CD4-positive, alpha-beta T cell (primary cell): Measurements from ENCODE around the gene ITPR3. TPM values are rescaled to one million over a fixed set of nuclear protein-coding genes. Genes with fewer than 3 reads are reported as not detected.

Experiments
- ATAC-seq: fragments of 200-7000 bp; cut with Tn5 transposase; one replicate; pipeline ENCODE4 v1.10.0; 2022; ENCODE audit warnings: mild to moderate bottlenecking; ENCODE audit not compliant: poor library complexity
- CTCF ChIA-PET: fragments of 350-600 bp; sonication (Branson Sonifier 250); formaldehyde crosslinking; loops from one replicate; lab custom pipeline; 2021; ENCODE audit warnings: antibody characterized with exemption, inconsistent platforms; lab: Charles Lee
- POLR2A ChIA-PET: fragments of 350-600 bp; sonication (Branson Sonifier 250); formaldehyde crosslinking; loops from one replicate; lab custom pipeline; 2021; ENCODE audit warnings: antibody characterized with exemption, inconsistent platforms; lab: Charles Lee
- DNase-seq, 14 experiments: peaks; one replicate each; pipeline ENCODE4 v3.0.0-alpha.2; 2013 to 2020; ENCODE audit warnings: mixed read lengths in 2 of 14
- H3K27ac ChIP-seq, 2 donors: one replicate each; pipeline versions ENCODE4 v1.5.1 to v1.7.0; 2013; ENCODE audit warnings: low read length in 2 of 2, low read depth in 1 of 2, mild to moderate bottlenecking in 1 of 2
- H3K27me3 ChIP-seq, 2 experiments: 1 replicate in 1 of 2; 2 replicates in 1 of 2; pipeline versions ENCODE4 v1.6.1 to v1.7.0; 2013; ENCODE audit warnings: low read length in 2 of 2, control low read depth in 1 of 2, mild to moderate bottlenecking in 1 of 2, moderate library complexity in 1 of 2; ENCODE audit not compliant: insufficient read depth in 2 of 2, control insufficient read depth in 1 of 2
- H3K36me3 ChIP-seq: one replicate; pipeline ENCODE4 v1.6.1; 2013; ENCODE audit warnings: low read length, control low read depth; ENCODE audit not compliant: insufficient read depth
- H3K4me1 ChIP-seq: one replicate; pipeline ENCODE4 v1.6.1; 2013; ENCODE audit warnings: low read length, control low read depth; ENCODE audit not compliant: insufficient read depth
- H3K4me3 ChIP-seq: one replicate; pipeline ENCODE4 v1.5.1; 2013; ENCODE audit warnings: mild to moderate bottlenecking, low read length, moderate library complexity
- H3K9me3 ChIP-seq, 2 experiments: 1 replicate in 1 of 2; 2 replicates in 1 of 2; pipeline versions ENCODE4 v1.6.1 to v1.7.0; 2013; ENCODE audit warnings: low read length in 2 of 2, mild to moderate bottlenecking in 2 of 2, control low read depth in 1 of 2, moderate library complexity in 1 of 2; ENCODE audit not compliant: control insufficient read depth in 1 of 2, insufficient read depth in 1 of 2
- H3K27ac Mint-ChIP-seq: one replicate; pipeline ENCODE4 v1.8.0; 2020; ENCODE audit warnings: mixed read lengths
- H3K27me3 Mint-ChIP-seq: one replicate; pipeline ENCODE4 v1.8.0; 2021; ENCODE audit warnings: mixed read lengths
- H3K36me3 Mint-ChIP-seq: one replicate; pipeline ENCODE4 v1.8.0; 2021; ENCODE audit warnings: low read depth, mixed read lengths
- H3K4me1 Mint-ChIP-seq: one replicate; pipeline ENCODE4 v1.8.0; 2021; ENCODE audit warnings: low read depth, mixed read lengths
- H3K4me3 Mint-ChIP-seq: one replicate; pipeline ENCODE4 v1.8.0; 2020; ENCODE audit warnings: mild to moderate bottlenecking, mixed read lengths
- H3K9me3 Mint-ChIP-seq: one replicate; pipeline ENCODE4 v1.8.0; 2020; ENCODE audit warnings: mixed read lengths
- CTCF ChIP-seq: fragments of 200-600 bp; IDR thresholded peaks from one replicate; pipeline ENCODE4 v1.8.0; 2022; ENCODE audit warnings: antibody characterized with exemption, mild to moderate bottlenecking
- intact Hi-C, 2 experiments: fragments of 100-400 bp; cut with DNase I in 1 of 2; cut with micrococcal nuclease in 1 of 2; formaldehyde crosslinking; loops; one replicate each; pipeline versions ENCODE4 v1.15.1 to v1.9.0; 2023 to 2025; cut with DNase I, micrococcal nuclease
- total RNA-seq, 174 experiments: library from RNA in 2 of 174; stranded (reverse) in 2 of 174; gene quantifications; one replicate each; pipeline ENCODE4 v1.2.3 and lab custom pipeline; 2021 to 2026

The ITPR3 gene
- total RNA-seq, 2 experiments from 2014 or later, result 44.5 to 45.5 TPM

GRCh38 chr6:33700391-33701050 is 79.4 kb downstream of the ITPR3 start:
- Histone ChIP-seq H3K27ac (no peak overlapping the region), H3K9me3 (no peaks in the 10 kb centered on the region), H3K36me3 (peaks cover 18% of the 10 kb centered on the region), H3K4me1 (peaks cover 42% of the 10 kb centered on the region), H3K4me3 (no peak overlapping the region), H3K27me3 (no peaks in the 10 kb centered on the region)
- peak; percentile 60 to 88 (median 72) for DNase-seq
- peak overlapping the region; percentile 84 for H3K27ac Mint-ChIP-seq
- ChIA-PET CTCF (interaction anchor here (0.7 to 4.3 kb wide), 22 partner anchors 9 to 716 kb away, joined by 3 to 38 read pairs (median 4); partner anchors contain the start of genes BAK1, ITPR3 and UQCC2), POLR2A (interaction anchor here (1.0 to 2.3 kb wide), 3 partner anchors 11 to 111 kb away, joined by 3 to 15 read pairs (median 4); partner anchors contain the start of gene UQCC2)
- H3K27me3 Mint-ChIP-seq, result no peaks in the 10 kb centered on the region
- H3K36me3 Mint-ChIP-seq, result peaks cover 23% of the 10 kb centered on the region
- TF ChIP-seq CTCF, result peak; percentile 73
- H3K4me3 Mint-ChIP-seq, result no peak overlapping the region
- intact Hi-C loops, result loop anchor here (1.0 to 5.0 kb wide), 3 partner anchors 33 to 115 kb away; no protein-coding TSS in a partner anchor
- no peaks in the 10 kb centered on the region for H3K9me3 Mint-ChIP-seq
- H3K4me1 Mint-ChIP-seq, result peaks cover 50% of the 10 kb centered on the region
- peak; percentile 58 for ATAC-seq

GRCh38 chr6:33702345-33702977 is 81.3 kb downstream of the ITPR3 start:
- H3K4me1 Mint-ChIP-seq, result peaks cover 35% of the 10 kb centered on the region
- peak; percentile 42 for ATAC-seq
- Histone ChIP-seq H3K4me1 (peaks cover 22% of the 10 kb centered on the region), H3K27ac (no peak overlapping the region), H3K9me3 (no peaks in the 10 kb centered on the region), H3K4me3 (no peak overlapping the region), H3K36me3 (peaks cover 8% of the 10 kb centered on the region), H3K27me3 (no peaks in the 10 kb centered on the region)
- POLR2A ChIA-PET, result interaction anchor here (0.5 to 1.0 kb wide), 2 partner anchors 132 to 360 kb away, joined by 3 read pairs; no protein-coding TSS in a partner anchor
- intact Hi-C loops, result loop anchor here in 1 of 2 experiments (5.0 kb wide), 1 partner anchor 35 kb away; no protein-coding TSS in a partner anchor
- DNase-seq, result peak in 4 of 14 experiments; percentile 26 to 65 (median 42)
- no peaks in the 10 kb centered on the region for H3K27me3 Mint-ChIP-seq
- H3K4me3 Mint-ChIP-seq, result no peak overlapping the region
- no peak for TF ChIP-seq CTCF
- H3K36me3 Mint-ChIP-seq, result peaks cover 21% of the 10 kb centered on the region
- no peaks in the 10 kb centered on the region for H3K9me3 Mint-ChIP-seq
- no peak overlapping the region for H3K27ac Mint-ChIP-seq
- CTCF ChIA-PET, result interaction anchor here (0.5 to 4.3 kb wide), 4 partner anchors 9 to 81 kb away, joined by 3 to 38 read pairs (median 4); partner anchors contain the start of gene UQCC2

GRCh38 chr6:33704215-33705066 is 83.3 kb downstream of the ITPR3 start:
- CTCF ChIA-PET, result interaction anchor here (1.1 kb wide), 1 partner anchor 125 kb away, joined by 3 read pairs; the partner anchor contains the start of gene BAK1
- ATAC-seq, result no peak
- no peak overlapping the region for H3K4me3 ChIP-seq
- H3K9me3 Mint-ChIP-seq, result no peaks in the 10 kb centered on the region
- no peaks in the 10 kb centered on the region for H3K36me3 ChIP-seq
- H3K9me3 ChIP-seq, result no peaks in the 10 kb centered on the region
- no peaks in the 10 kb centered on the region for H3K27me3 ChIP-seq
- H3K4me1 Mint-ChIP-seq, result peaks cover 25% of the 10 kb centered on the region
- no peak for TF ChIP-seq CTCF
- H3K27ac Mint-ChIP-seq, result no peak overlapping the region
- H3K27me3 Mint-ChIP-seq, result no peaks in the 10 kb centered on the region
- no peak overlapping the region for H3K27ac ChIP-seq
- peaks cover 11% of the 10 kb centered on the region for H3K4me1 ChIP-seq
- DNase-seq, result no peak
- H3K36me3 Mint-ChIP-seq, result peaks cover 28% of the 10 kb centered on the region
- intact Hi-C loops, result loop anchor here in 1 of 2 experiments (5.0 kb wide), 1 partner anchor 37 kb away; no protein-coding TSS in a partner anchor
- POLR2A ChIA-PET, result no interaction called here
- no peak overlapping the region for H3K4me3 Mint-ChIP-seq
